ENCODE measurements around the gene DENND11.

The DENND11 gene

DNA sequence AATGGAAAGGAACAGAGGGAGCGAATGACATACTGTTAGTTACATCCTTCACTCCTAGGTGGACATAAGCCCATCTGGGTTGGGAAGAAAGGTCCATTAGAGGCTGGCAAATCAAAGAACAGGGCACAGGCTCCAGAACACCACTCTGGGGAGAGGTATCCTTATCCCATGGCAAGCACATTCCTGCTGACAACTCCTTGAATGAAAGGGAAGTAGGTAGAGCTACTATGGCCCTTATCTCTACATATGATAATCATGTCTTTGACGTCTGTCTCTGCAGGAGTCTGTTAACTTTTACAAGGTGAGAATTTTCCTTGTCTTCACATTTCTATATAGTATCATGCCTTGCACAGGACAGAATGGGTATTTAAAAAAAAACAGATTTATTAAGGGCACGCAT, 10.4 kb downstream of the DENND11 start:
- TF ChIP-seq, protein P1, sequence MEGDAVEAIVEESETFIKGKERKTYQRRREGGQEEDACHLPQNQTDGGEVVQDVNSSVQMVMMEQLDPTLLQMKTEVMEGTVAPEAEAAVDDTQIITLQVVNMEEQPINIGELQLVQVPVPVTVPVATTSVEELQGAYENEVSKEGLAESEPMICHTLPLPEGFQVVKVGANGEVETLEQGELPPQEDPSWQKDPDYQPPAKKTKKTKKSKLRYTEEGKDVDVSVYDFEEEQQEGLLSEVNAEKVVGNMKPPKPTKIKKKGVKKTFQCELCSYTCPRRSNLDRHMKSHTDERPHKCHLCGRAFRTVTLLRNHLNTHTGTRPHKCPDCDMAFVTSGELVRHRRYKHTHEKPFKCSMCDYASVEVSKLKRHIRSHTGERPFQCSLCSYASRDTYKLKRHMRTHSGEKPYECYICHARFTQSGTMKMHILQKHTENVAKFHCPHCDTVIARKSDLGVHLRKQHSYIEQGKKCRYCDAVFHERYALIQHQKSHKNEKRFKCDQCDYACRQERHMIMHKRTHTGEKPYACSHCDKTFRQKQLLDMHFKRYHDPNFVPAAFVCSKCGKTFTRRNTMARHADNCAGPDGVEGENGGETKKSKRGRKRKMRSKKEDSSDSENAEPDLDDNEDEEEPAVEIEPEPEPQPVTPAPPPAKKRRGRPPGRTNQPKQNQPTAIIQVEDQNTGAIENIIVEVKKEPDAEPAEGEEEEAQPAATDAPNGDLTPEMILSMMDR (IDR thresholded peaks at IDR 0.05): no peak

DNA sequence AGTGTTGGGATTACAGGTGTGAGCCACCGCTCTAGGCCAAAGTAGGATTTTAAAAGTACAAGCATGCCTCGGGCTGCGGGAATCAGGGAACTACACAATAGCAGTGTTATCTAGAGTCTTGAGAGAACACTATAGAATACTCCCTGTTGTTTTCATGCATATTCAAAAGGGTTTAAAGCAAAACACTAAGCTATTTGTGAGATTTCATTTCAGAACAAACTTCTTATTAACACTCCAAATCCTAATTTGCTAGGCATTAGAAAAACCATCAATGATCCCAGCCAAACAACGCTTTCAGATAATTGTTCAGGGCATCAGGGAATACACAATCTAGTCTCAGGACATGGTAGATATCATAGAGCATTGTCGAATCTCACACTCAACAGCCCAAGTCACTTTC, 13.9 kb downstream of the DENND11 start:
- TF ChIP-seq, protein P1 (IDR thresholded peaks at IDR 0.05): no peak

DNA sequence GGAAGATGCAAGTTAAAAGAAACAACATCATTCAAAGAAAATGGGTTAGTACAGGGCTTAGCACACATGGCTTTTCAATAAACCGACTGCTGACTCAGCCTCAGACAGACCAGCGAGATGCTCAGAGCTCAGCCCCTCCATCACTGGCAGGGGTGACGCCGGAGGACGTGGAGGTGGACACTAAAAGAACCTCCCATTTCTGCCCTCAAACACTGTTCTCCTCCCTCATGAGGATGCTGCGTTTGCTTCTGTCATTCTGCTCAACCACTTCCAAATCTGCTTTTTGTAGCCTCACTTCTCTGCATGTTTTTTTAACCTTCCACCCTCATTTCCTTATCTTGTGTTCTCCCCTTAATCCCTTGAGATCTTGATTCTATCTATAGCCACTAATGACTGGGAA, 15.3 kb downstream of the DENND11 start:
- TF ChIP-seq, protein P1 (IDR thresholded peaks at IDR 0.05): no peak

DNA sequence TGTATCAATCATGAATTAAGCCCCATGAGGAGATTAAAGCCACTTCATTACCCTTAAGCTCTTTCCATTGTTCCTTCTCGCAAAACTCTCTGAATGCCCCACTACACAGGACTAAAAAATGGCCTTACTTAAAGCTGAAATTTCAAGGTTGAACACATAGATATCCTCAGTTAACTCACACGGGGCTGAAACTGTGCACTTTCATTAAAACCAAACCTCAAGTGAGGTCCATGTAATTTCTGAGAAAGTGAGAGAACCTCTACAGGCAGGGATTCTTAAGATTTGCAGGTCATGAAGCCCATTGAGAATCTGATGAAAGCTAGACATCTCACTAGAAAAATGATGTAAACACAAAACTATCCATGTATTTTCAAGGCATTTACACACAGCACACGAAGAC, 15.9 kb downstream of the DENND11 start:
- TF ChIP-seq, protein P1 (IDR thresholded peaks at IDR 0.05): no peak

DNA sequence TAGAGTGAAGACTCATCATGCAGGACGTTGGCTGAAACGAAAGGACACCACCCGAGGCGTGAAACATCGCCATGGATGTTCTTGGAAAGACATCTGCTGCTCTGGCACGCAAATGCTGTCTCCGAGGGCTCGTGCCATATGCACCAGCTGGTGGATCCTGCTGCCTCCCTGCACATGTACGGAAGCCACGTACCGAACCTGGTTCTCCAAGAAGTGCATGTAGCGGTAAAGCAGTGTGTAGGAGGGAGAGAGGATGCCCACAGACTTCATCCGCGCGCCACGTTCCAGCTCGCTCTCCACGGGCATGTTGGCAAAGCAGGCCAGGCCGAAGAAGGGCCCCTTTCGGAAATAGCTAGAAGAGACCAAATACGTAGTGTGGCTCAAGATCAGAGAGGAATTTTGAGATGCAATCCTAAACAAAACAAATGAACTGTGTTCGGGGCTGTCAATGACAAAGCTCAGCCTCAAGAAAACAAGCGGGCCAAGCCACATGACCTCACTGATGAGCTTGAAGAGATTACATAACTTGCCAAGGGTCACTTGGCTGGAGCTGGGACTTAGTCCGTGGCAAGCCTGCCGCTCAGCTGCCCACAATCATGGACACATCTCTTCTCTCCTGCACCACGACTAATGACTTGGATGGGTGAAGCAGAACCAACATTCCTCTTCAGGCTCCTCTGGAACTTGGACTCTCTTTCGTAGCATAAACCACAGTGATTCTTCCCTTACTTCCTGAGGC, 16.5 kb downstream of the DENND11 start:
- TF ChIP-seq, protein P1 (IDR thresholded peaks at IDR 0.05): no peak

DNA sequence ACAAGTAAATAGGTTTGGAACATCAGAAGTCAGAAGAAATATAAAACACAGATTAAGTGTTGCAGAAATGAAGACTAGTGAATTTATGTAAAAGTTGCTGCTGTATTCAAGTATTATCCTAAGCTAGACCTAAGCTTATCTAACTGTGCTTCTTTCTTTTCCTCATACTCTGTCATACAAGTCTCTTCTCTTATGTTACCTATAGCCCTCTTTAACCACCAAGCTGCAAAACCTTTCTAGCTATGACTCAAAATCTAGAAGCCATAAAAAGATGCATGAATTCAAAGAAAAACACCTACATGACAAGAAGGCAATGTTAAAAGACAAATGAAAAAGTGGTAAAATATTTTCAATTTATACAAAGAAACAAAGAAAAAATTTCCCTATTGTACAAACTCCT, 23.0 kb downstream of the DENND11 start:
- TF ChIP-seq, protein P1 (IDR thresholded peaks at IDR 0.05): no peak

DNA sequence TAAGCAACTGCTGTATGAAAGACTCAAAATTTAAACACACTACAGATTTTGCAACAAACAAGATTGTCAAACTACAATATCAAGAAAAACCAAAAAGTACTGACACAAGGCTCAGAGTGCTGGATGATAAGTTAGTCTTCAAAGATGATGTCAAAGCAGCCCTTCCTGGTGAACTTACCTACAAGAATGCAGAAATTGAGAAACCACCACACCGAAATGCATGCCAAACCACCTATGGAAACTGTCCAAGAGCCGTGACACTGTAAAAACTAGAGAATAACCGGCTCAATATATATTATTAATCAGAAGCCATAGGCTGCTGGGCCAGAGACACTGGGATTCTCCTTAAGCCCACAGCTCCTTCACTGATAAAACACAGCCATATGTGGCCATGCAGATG, 25.3 kb downstream of the DENND11 start:
- TF ChIP-seq, protein P1 (IDR thresholded peaks at IDR 0.05): no peak

Measured in LNCAP (cell line).